HG03432 (cell line): Measurements from ENCODE around the gene AMZ1.
"Not testable (repeated sequence)": the region's sequence is repeated elsewhere in the genome, so short reads cannot be mapped to it uniquely, and the experiment has no call there.

ENCODE experiments used
- ATAC-seq: cut with Tn5 transposase; IDR thresholded peaks from one replicate; pipeline ENCODE4 v1.9.1; 2021; ENCODE audit warnings: mild to moderate bottlenecking, moderate library complexity; ENCODE audit not compliant: unreplicated experiment

Gene AMZ1

GRCh38 chr7:2725178-2726105 is 37.4 kb downstream of the AMZ1 start:
- no peak for ATAC-seq

- no peak for ATAC-seq
These were observed 38.5 kb downstream of the AMZ1 start for GRCh38 chr7:2726316-2727018.

- not testable (repeated sequence) for ATAC-seq
These were observed 39.2 kb downstream of the AMZ1 start for GRCh38 chr7:2727206-2727605.

GRCh38 chr7:2728316-2729030 is 40.5 kb downstream of the AMZ1 start:
- ATAC-seq = no peak

- no peak for ATAC-seq
These were observed 41.3 kb downstream of the AMZ1 start for GRCh38 chr7:2729031-2729892.

- ATAC-seq = no peak
These were observed 42.1 kb downstream of the AMZ1 start for GRCh38 chr7:2729893-2730716.

- ATAC-seq = no peak
These were observed 43.1 kb downstream of the AMZ1 start for GRCh38 chr7:2730846-2731770.

- ATAC-seq = no peak
These were observed 44.4 kb downstream of the AMZ1 start for GRCh38 chr7:2732388-2732787.

- no peak for ATAC-seq
These were observed 45.1 kb downstream of the AMZ1 start for GRCh38 chr7:2732959-2733584.

GRCh38 chr7:2734084-2734686 is 46.2 kb downstream of the AMZ1 start:
- no peak for ATAC-seq

GRCh38 chr7:2734751-2735571 is 47.0 kb downstream of the AMZ1 start:
- ATAC-seq = peak; percentile 45

- ATAC-seq = no peak
These were observed 47.7 kb downstream of the AMZ1 start for GRCh38 chr7:2735744-2736143.

- ATAC-seq = no peak
These were observed 48.5 kb downstream of the AMZ1 start for GRCh38 chr7:2736411-2736914.

GRCh38 chr7:2737005-2737743 is 49.2 kb downstream of the AMZ1 start:
- not testable (repeated sequence) for ATAC-seq

GRCh38 chr7:2737771-2738540 is 50.0 kb downstream of the AMZ1 start:
- ATAC-seq = no peak
